Caco-2 (cell line): Measurements from ENCODE around the gene CEP57L1. TPM values are rescaled to one million over a fixed set of nuclear protein-coding genes. Genes with fewer than 3 reads are reported as not detected.
A peak's percentile ranks its signal among the peaks of the same experiment; 100 is the strongest.

Source experiments
- BruUV-seq: library from RNA; stranded (reverse); fragments of 400-500 nt; replicated peaks from 2 replicates; lab custom pipeline; 2021; lab: Mats Ljungman, UMichigan
- CTCF ChIA-PET: fragments of 300-600 bp; sonication (Branson Sonifier 250); formaldehyde crosslinking; loops from one replicate; lab custom pipeline; 2022; ENCODE audit warnings: antibody characterized with exemption; lab: Charles Lee
- POLR2A ChIA-PET: fragments of 300-600 bp; sonication (Branson Sonifier 250); formaldehyde crosslinking; loops from one replicate; lab custom pipeline; 2022; ENCODE audit warnings: antibody characterized with exemption; lab: Charles Lee
- DNase-seq, 2 experiments: peaks; one replicate each; pipeline versions ENCODE4 v3.0.0 to v3.0.0-alpha.2; 2020 to 2022
- H3K27me3 ChIP-seq: replicated peaks from 2 replicates; pipeline ENCODE4 v1.6.0; 2011; ENCODE audit warnings: low read length; ENCODE audit not compliant: control insufficient read depth, insufficient read depth
- H3K36me3 ChIP-seq: 2 replicates; pipeline ENCODE4 v1.5.1; 2011; ENCODE audit warnings: low read length; ENCODE audit not compliant: control insufficient read depth, insufficient read depth
- H3K4me1 ChIP-seq: fragments of 250-450 bp; sonication (Bioruptor Pico); 2 replicates; pipeline ENCODE4 v1.5.1; 2020; ENCODE audit warnings: mild to moderate bottlenecking
- H3K4me3 ChIP-seq: 2 replicates; pipeline ENCODE4 v1.5.1; 2011; ENCODE audit warnings: low read depth, mild to moderate bottlenecking, control low read depth, low read length
- H3K9me3 ChIP-seq: fragments of 250-450 bp; sonication (Bioruptor Pico); 2 replicates; pipeline ENCODE4 v1.5.1; 2020; ENCODE audit warnings: mild to moderate bottlenecking, moderate library complexity
- H3K27ac Mint-ChIP-seq: one replicate; pipeline ENCODE4 v1.8.0; 2022; ENCODE audit warnings: mixed read lengths; ENCODE audit not compliant: unreplicated experiment
- H3K27me3 Mint-ChIP-seq: one replicate; pipeline ENCODE4 v1.8.0; 2022; ENCODE audit warnings: mixed read lengths; ENCODE audit not compliant: insufficient read depth, unreplicated experiment
- H3K36me3 Mint-ChIP-seq: one replicate; pipeline ENCODE4 v1.8.0; 2022; ENCODE audit warnings: mild to moderate bottlenecking, mixed read lengths; ENCODE audit not compliant: insufficient read depth, unreplicated experiment
- H3K4me1 Mint-ChIP-seq: one replicate; pipeline ENCODE4 v1.8.0; 2022; ENCODE audit warnings: low read depth, mixed read lengths; ENCODE audit not compliant: unreplicated experiment
- H3K4me3 Mint-ChIP-seq: one replicate; pipeline ENCODE4 v1.8.0; 2022; ENCODE audit warnings: mild to moderate bottlenecking, moderate library complexity, mixed read lengths; ENCODE audit not compliant: unreplicated experiment
- H3K9me3 Mint-ChIP-seq: one replicate; pipeline ENCODE4 v1.8.0; 2022; ENCODE audit warnings: mixed read lengths; ENCODE audit not compliant: unreplicated experiment
- intact Hi-C: fragments of 100-400 bp; cut with micrococcal nuclease; formaldehyde crosslinking; loops from one replicate; pipeline ENCODE4 v1.10.0; 2022; ENCODE audit not compliant: unreplicated experiment
- total RNA-seq: library from RNA; stranded (reverse); gene quantifications from 2 replicates; pipeline ENCODE4 v1.2.3, GENCODE V29; 2022
- TF ChIP-seq, protein P1 (sequence below), 2 experiments: fragments of 200-600 bp in 1 of 2; IDR thresholded peaks; 1 replicate in 1 of 2; 2 replicates in 1 of 2; pipeline versions ENCODE4 v1.5.1 to v1.8.0; 2011 to 2022; ENCODE audit warnings: antibody characterized with exemption in 1 of 2, control low read depth in 1 of 2, inconsistent platforms in 1 of 2, low read depth in 1 of 2, low read length in 1 of 2, mild to moderate bottlenecking in 1 of 2, moderate library complexity in 1 of 2; ENCODE audit not compliant: insufficient read depth in 1 of 2, severe bottlenecking in 1 of 2, unreplicated experiment in 1 of 2

Gene CEP57L1
- total RNA-seq, 1 experiment from 2014 or later = 12.7 TPM

GRCh38 chr6:109153752-109154151 lies 58.4 kb downstream of the CEP57L1 start:
- ChIA-PET POLR2A (no interaction called here), CTCF (no interaction called here)
- Mint-ChIP-seq H3K27me3 (no peaks in the 10 kb centered on the region), H3K4me3 (no peak overlapping the region), H3K9me3 (peaks cover 13% of the 10 kb centered on the region), H3K36me3 (peaks cover 6% of the 10 kb centered on the region), H3K27ac (no peak overlapping the region), H3K4me1 (no peaks in the 10 kb centered on the region)
- Histone ChIP-seq H3K27me3 (no peaks in the 10 kb centered on the region), H3K4me3 (no peak overlapping the region), H3K9me3 (peaks cover 9% of the 10 kb centered on the region), H3K4me1 (0 out of 2 replicates have a peak, but pooled peaks cover 5% of the 10 kb centered on the region), H3K36me3 (no peaks in the 10 kb centered on the region)
- BruUV-seq = no TSS peak
- TF ChIP-seq, protein P1, sequence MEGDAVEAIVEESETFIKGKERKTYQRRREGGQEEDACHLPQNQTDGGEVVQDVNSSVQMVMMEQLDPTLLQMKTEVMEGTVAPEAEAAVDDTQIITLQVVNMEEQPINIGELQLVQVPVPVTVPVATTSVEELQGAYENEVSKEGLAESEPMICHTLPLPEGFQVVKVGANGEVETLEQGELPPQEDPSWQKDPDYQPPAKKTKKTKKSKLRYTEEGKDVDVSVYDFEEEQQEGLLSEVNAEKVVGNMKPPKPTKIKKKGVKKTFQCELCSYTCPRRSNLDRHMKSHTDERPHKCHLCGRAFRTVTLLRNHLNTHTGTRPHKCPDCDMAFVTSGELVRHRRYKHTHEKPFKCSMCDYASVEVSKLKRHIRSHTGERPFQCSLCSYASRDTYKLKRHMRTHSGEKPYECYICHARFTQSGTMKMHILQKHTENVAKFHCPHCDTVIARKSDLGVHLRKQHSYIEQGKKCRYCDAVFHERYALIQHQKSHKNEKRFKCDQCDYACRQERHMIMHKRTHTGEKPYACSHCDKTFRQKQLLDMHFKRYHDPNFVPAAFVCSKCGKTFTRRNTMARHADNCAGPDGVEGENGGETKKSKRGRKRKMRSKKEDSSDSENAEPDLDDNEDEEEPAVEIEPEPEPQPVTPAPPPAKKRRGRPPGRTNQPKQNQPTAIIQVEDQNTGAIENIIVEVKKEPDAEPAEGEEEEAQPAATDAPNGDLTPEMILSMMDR (IDR thresholded peaks at IDR 0.05; ENCODE audit: insufficient read depth in 1 of 2, low read depth in 1 of 2, low read length in 1 of 2, severe bottlenecking in 1 of 2, unreplicated experiment in 1 of 2) = no peak
- intact Hi-C loops = no loop called here
- no peak for DNase-seq

DNA sequence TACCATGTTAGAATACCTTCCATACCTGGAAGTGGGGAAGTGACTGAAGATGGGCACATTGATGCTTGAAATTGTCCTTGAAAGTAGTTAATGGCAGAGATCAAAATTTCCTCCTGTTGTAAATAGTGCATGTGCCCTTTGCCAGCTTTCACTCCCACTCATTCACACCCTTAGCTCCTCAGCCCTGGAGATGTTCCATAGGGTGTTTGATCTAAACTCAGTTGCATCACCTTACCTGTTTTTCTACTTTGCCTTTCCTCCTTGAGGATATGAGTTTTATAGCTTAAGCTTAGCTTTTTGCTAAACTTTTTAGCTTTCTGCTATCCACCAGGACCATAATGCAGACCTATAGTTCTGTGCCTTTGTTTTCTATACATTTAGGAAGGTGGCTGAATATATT lies 69.0 kb downstream of the CEP57L1 start:
- H3K27ac Mint-ChIP-seq = no peak overlapping the region
- intact Hi-C loops = no loop called here

DNA sequence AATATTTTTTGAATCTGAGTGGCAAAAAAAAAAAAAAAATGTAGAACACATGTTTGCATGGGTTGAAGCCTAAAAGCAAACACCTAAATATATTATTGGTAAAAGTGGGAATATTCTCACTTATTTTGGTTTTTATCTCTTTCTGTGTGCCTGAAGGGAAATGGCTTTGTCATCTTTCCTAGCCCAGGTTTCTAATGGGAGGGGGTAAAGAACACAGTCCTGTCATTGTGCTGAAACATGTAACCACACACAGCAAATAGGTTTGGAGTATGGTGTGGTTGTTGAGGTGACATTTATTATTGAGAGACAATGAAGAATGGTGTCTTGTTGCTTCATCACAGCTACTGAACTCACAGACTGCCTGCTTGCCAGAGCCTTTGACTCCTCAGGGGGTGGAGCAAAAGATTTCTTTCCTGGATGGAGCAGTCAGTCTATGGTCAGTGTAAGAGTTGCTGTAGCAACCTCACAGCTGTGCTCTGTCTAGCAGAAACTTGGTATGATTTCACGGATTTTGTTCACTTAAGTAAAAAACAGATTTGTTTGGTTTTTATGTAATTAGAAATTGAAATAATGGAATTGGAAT lies 70.2 kb downstream of the CEP57L1 start:
- H3K9me3 ChIP-seq = no peaks in the 10 kb centered on the region
- no TSS peak for BruUV-seq
- Mint-ChIP-seq H3K27ac (no peak overlapping the region), H3K9me3 (no peaks in the 10 kb centered on the region), H3K36me3 (no peaks in the 10 kb centered on the region), H3K4me3 (no peak overlapping the region), H3K27me3 (no peaks in the 10 kb centered on the region), H3K4me1 (peaks cover 7% of the 10 kb centered on the region)
- 0 out of 2 replicates have a peak, but pooled peaks cover 1% of the 10 kb centered on the region for H3K36me3 ChIP-seq
- CTCF ChIA-PET = interaction anchor here (0.7 kb wide), 1 partner anchor 217 kb away, joined by 7 read pairs; no protein-coding TSS in a partner anchor
- no peaks in the 10 kb centered on the region for H3K27me3 ChIP-seq
- intact Hi-C loops = no loop called here
- H3K4me1 ChIP-seq = no peaks in the 10 kb centered on the region
- DNase-seq = peak; percentile 30 to 38
- TF ChIP-seq, protein P1 (IDR thresholded peaks at IDR 0.05; ENCODE audit: insufficient read depth in 1 of 2, low read depth in 1 of 2, low read length in 1 of 2, severe bottlenecking in 1 of 2, unreplicated experiment in 1 of 2) = no peak
- H3K4me3 ChIP-seq = no peak overlapping the region
- POLR2A ChIA-PET = no interaction called here

More for the DNA sequence above, 69.0 kb downstream of the CEP57L1 start:
- peaks cover 7% of the 10 kb centered on the region for H3K4me1 Mint-ChIP-seq
- POLR2A ChIA-PET = no interaction called here
- no peak overlapping the region for H3K4me3 Mint-ChIP-seq
- TF ChIP-seq, protein P1 (IDR thresholded peaks at IDR 0.05; ENCODE audit: insufficient read depth in 1 of 2, low read depth in 1 of 2, low read length in 1 of 2, severe bottlenecking in 1 of 2, unreplicated experiment in 1 of 2) = no peak
- CTCF ChIA-PET = no interaction called here
- DNase-seq = no peak
- 0 out of 2 replicates have a peak, but pooled peaks cover 1% of the 10 kb centered on the region for H3K36me3 ChIP-seq
- H3K27me3 ChIP-seq = no peaks in the 10 kb centered on the region
- H3K9me3 Mint-ChIP-seq = no peaks in the 10 kb centered on the region
- H3K27me3 Mint-ChIP-seq = no peaks in the 10 kb centered on the region
- no TSS peak for BruUV-seq
- no peak overlapping the region for H3K4me3 ChIP-seq
- H3K36me3 Mint-ChIP-seq = no peaks in the 10 kb centered on the region
- H3K4me1 ChIP-seq = no peaks in the 10 kb centered on the region
- H3K9me3 ChIP-seq = no peaks in the 10 kb centered on the region
